Activated CD4-positive, alpha-beta T cell treated with anti-CD3 and anti-CD28 coated beads for 36 hours (primary cell): ENCODE data around the gene MCMBP. TPM values are rescaled to one million over a fixed set of nuclear protein-coding genes. Genes with fewer than 3 reads are reported as not detected.
A peak's percentile ranks its signal among the peaks of the same experiment; 100 is the strongest.
"Not testable (repeated sequence)": the region's sequence is repeated elsewhere in the genome, so short reads cannot be mapped to it uniquely, and the experiment has no call there.

Experiments
- ATAC-seq: fragments of 200-7000 bp; cut with Tn5 transposase; one replicate; pipeline ENCODE4 v1.10.0; 2021; ENCODE audit warnings: mild to moderate bottlenecking, moderate library complexity
- CTCF ChIA-PET: fragments of 350-600 bp; sonication (Branson Sonifier 250); formaldehyde crosslinking; loops from one replicate; lab custom pipeline; 2021; ENCODE audit warnings: antibody characterized with exemption; lab: Charles Lee
- POLR2A ChIA-PET: fragments of 350-600 bp; sonication (Branson Sonifier 250); formaldehyde crosslinking; loops from one replicate; lab custom pipeline; 2021; ENCODE audit warnings: antibody characterized with exemption, inconsistent platforms; lab: Charles Lee
- DNase-seq: peaks from one replicate; pipeline ENCODE4 v3.0.0-alpha.2; 2020
- H3K27ac Mint-ChIP-seq: one replicate; pipeline ENCODE4 v1.8.0; 2021; ENCODE audit warnings: mixed read lengths
- H3K27me3 Mint-ChIP-seq: one replicate; pipeline ENCODE4 v1.8.0; 2021; ENCODE audit warnings: mixed read lengths
- H3K36me3 Mint-ChIP-seq: one replicate; pipeline ENCODE4 v1.8.0; 2021; ENCODE audit warnings: low read depth, mixed read lengths
- H3K4me1 Mint-ChIP-seq: one replicate; pipeline ENCODE4 v1.8.0; 2021; ENCODE audit warnings: mixed read lengths
- H3K4me3 Mint-ChIP-seq: one replicate; pipeline ENCODE4 v1.8.0; 2021; ENCODE audit warnings: mild to moderate bottlenecking, moderate library complexity, mixed read lengths
- H3K9me3 Mint-ChIP-seq: one replicate; pipeline ENCODE4 v1.8.0; 2021; ENCODE audit warnings: low read depth, mixed read lengths
- intact Hi-C, 2 experiments: fragments of 100-400 bp; cut with DNase I in 1 of 2; cut with micrococcal nuclease in 1 of 2; formaldehyde crosslinking; loops; one replicate each; pipeline versions ENCODE4 v1.14.2 to v1.15.1; 2022 to 2024; cut with DNase I, micrococcal nuclease
- total RNA-seq, 2 experiments: library from RNA; stranded (reverse); gene quantifications; one replicate each; pipeline ENCODE4 v1.2.3, GENCODE V29; 2021

The MCMBP gene
- total RNA-seq, 2 experiments from 2014 or later, result 90.6 to 94.8 TPM

- POLR2A ChIA-PET, result interaction anchor here (2.0 kb wide), 1 partner anchor 21 kb away, joined by 15 read pairs; the partner anchor contains the start of gene MCMBP
- H3K9me3 Mint-ChIP-seq, result no peaks in the 10 kb centered on the region
- peaks cover 17% of the 10 kb centered on the region for H3K36me3 Mint-ChIP-seq
- ATAC-seq (no peak), DNase-seq (no peak)
- H3K27me3 Mint-ChIP-seq, result no peaks in the 10 kb centered on the region
- peaks cover 52% of the 10 kb centered on the region for H3K4me1 Mint-ChIP-seq
- intact Hi-C loops, result loop anchor here in 1 of 2 experiments (2.0 to 5.0 kb wide), 2 partner anchors 59 to 1142 kb away; partner anchors contain the start of gene CACUL1
- H3K4me3 Mint-ChIP-seq, result peak overlapping the region; percentile 84
- CTCF ChIA-PET, result no interaction called here
- H3K27ac Mint-ChIP-seq, result peak overlapping the region; percentile 81
These were observed 21.3 kb upstream of the MCMBP start for GRCh38 chr10:119893845-119894427.

GRCh38 chr10:119893074-119893473, 20.4 kb upstream of the MCMBP start:
- ChIA-PET POLR2A (interaction anchor here (1.0 to 2.0 kb wide), 2 partner anchors 20 to 22 kb away, joined by 3 to 15 read pairs; partner anchors contain the start of gene MCMBP), CTCF (interaction anchor here (0.6 to 2.0 kb wide), 3 partner anchors 19 to 61 kb away, joined by 4 to 10 read pairs (median 4); partner anchors contain the start of gene MCMBP)
- peaks cover 11% of the 10 kb centered on the region for H3K36me3 Mint-ChIP-seq
- intact Hi-C loops, result loop anchor here in 1 of 2 experiments (2.0 to 5.0 kb wide), 2 partner anchors 58 to 1141 kb away; partner anchors contain the start of gene CACUL1
- H3K9me3 Mint-ChIP-seq, result no peaks in the 10 kb centered on the region
- peaks cover 43% of the 10 kb centered on the region for H3K4me1 Mint-ChIP-seq
- DNase-seq, result no peak
- H3K4me3 Mint-ChIP-seq, result peak overlapping the region; percentile 84
- H3K27ac Mint-ChIP-seq, result peak overlapping the region; percentile 95
- ATAC-seq, result no peak
- no peaks in the 10 kb centered on the region for H3K27me3 Mint-ChIP-seq

DNA sequence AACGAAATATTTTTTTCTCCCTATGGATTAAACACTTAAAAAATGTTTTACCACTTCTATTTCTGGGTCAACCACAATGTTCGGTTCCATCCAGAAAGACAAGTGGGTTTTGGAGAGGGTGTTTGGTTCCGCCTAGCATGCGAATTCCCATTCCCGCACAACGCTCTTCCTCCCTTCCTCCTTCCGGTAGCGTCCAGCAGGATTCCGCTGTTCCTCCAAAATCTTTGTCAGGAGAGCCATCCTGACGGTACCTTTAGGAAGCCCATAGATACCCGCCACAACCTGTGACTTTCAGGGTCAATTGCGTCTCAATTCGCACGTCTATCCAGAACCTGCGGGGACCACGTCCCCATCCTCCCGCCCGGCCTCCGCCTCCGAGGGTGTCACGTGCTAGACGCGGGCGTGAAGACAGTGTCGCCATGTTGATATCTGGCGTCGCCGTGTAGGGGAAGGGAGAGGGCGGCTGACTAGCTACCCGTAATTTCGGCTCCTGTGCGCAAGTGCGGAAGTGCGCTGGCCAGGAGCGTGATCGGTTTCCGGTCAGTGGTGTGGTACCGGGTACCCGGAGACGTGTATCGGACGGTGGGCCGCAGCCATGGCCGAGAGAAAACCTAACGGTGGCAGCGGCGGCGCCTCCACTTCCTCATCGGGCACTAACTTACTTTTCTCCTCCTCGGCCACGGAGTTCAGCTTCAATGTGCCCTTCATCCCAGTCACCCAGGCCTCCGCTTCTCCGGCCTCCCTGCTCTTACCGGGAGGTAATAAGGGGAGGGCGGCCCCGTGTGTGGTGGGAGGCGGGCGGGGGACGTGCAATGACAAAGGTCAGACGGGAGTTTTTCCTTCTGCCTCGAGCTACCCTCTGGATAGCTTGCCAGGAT, 19.8 kb upstream of the MCMBP start, which contains the start of gene SEC23IP:
Gene SEC23IP (plus strand): TSS at position 543 of the 878 bp plus-strand sequence. CDS start 53 bp downstream, at position 596.
- Mint-ChIP-seq H3K4me1 (peaks cover 43% of the 10 kb centered on the region), H3K9me3 (no peaks in the 10 kb centered on the region), H3K4me3 (peak within 1 kb of the TSS; percentile 84), H3K27ac (peak within 1 kb of the TSS; percentile 95), H3K36me3 (peaks cover 11% of the 10 kb centered on the region), H3K27me3 (no peaks in the 10 kb centered on the region)
- peak; percentile 96 for DNase-seq
- CTCF ChIA-PET, result interaction anchor here (0.5 to 2.0 kb wide), 5 partner anchors 19 to 295 kb away, joined by 3 to 10 read pairs (median 4); partner anchors contain the start of gene MCMBP
- peak; percentile 100 for ATAC-seq
- POLR2A ChIA-PET, result interaction anchor here (1.0 to 2.0 kb wide), 2 partner anchors 19 to 21 kb away, joined by 3 to 15 read pairs; partner anchors contain the start of gene MCMBP
- intact Hi-C loops, result loop anchor here (1.0 to 5.0 kb wide), 6 partner anchors 19 to 1140 kb away; partner anchors contain the start of genes CACUL1 (in 1 of the 2), INPP5F (in 1 of the 2) and MCMBP (in 1 of the 2)

- CTCF ChIA-PET, result interaction anchor here (2.0 kb wide), 1 partner anchor 20 kb away, joined by 10 read pairs; the partner anchor contains the start of gene MCMBP
- DNase-seq, H3K9me3 Mint-ChIP-seq, H3K27me3 Mint-ChIP-seq, ATAC-seq, H3K36me3 Mint-ChIP-seq: not testable (repeated sequence)
- Mint-ChIP-seq H3K4me3 (peak overlapping the region; percentile 84), H3K4me1 (peaks cover 38% of the 10 kb centered on the region), H3K27ac (peak overlapping the region; percentile 95)
- POLR2A ChIA-PET, result interaction anchor here (1.0 to 2.0 kb wide), 3 partner anchors 19 to 296 kb away, joined by 3 to 15 read pairs (median 6); partner anchors contain the start of gene MCMBP
- intact Hi-C loops, result loop anchor here (1.0 to 5.0 kb wide), 6 partner anchors 19 to 1140 kb away; partner anchors contain the start of genes CACUL1 (in 1 of the 2), INPP5F (in 1 of the 2) and MCMBP (in 1 of the 2)
These were observed 19.2 kb upstream of the MCMBP start for GRCh38 chr10:119891849-119892187.

DNA sequence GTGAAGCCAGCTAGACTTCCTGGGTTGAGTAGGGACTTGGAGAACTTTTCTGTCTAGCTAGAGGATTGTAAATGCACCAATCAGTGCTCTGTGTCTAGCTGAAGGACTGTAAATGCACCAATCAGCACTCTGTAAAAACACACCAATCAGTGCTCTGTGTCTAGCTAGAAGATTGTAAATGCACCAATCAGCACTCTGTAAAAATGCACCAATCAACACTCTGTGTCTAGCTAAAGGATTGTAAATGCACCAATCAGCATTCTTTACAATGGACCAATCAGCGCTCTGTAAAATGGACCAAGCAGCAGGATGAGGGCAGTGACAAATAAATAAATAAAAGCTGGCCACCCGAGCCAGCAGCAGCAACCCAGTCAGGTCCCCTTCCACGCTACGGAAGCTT, 17.7 kb upstream of the MCMBP start:
- ChIA-PET POLR2A (interaction anchor here (1.1 kb wide), 1 partner anchor 18 kb away, joined by 4 read pairs; the partner anchor contains the start of gene MCMBP), CTCF (interaction anchor here (1.2 to 1.3 kb wide), 2 partner anchors 17 to 21 kb away, joined by 3 read pairs; partner anchors contain the start of gene MCMBP)
- H3K27ac Mint-ChIP-seq, DNase-seq, H3K36me3 Mint-ChIP-seq, H3K27me3 Mint-ChIP-seq, ATAC-seq, H3K4me3 Mint-ChIP-seq, H3K9me3 Mint-ChIP-seq: not testable (repeated sequence)
- H3K4me1 Mint-ChIP-seq, result peaks cover 23% of the 10 kb centered on the region
- intact Hi-C loops, result loop anchor here in 1 of 2 experiments (5.0 kb wide), 1 partner anchor 1138 kb away; the partner anchor contains the start of gene CACUL1

DNA sequence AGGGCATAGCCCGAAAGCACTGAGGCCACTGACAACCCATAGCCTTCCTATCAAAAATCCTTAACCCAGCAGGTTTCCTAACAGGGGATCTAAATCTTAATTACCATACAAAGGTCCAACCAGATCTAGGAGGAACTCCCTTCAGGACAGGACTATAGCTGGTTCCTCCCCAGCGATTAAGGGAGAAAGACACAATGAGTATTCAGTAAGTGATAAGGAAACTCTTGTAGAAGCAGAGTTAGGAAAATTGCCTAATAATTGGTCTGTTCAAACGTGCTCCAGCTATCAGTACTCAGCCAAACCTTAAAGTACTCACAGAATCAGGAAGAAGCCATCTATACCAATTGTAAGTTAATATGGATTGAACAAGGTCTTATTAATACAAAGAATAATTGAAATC, 16.6 kb upstream of the MCMBP start:
- CTCF ChIA-PET, result interaction anchor here (1.2 kb wide), 1 partner anchor 16 kb away, joined by 3 read pairs; the partner anchor contains the start of gene MCMBP
- H3K27me3 Mint-ChIP-seq, H3K27ac Mint-ChIP-seq, H3K4me3 Mint-ChIP-seq, DNase-seq, ATAC-seq, POLR2A ChIA-PET, H3K36me3 Mint-ChIP-seq, H3K9me3 Mint-ChIP-seq, intact Hi-C loops: not testable (repeated sequence)
- peaks cover 13% of the 10 kb centered on the region for H3K4me1 Mint-ChIP-seq

- H3K36me3 Mint-ChIP-seq, H3K9me3 Mint-ChIP-seq, H3K27me3 Mint-ChIP-seq, POLR2A ChIA-PET, CTCF ChIA-PET, ATAC-seq, intact Hi-C loops, H3K27ac Mint-ChIP-seq, H3K4me3 Mint-ChIP-seq, H3K4me1 Mint-ChIP-seq, DNase-seq: not testable (repeated sequence)
These were observed 16.1 kb upstream of the MCMBP start for GRCh38 chr10:119888715-119889114.

DNA sequence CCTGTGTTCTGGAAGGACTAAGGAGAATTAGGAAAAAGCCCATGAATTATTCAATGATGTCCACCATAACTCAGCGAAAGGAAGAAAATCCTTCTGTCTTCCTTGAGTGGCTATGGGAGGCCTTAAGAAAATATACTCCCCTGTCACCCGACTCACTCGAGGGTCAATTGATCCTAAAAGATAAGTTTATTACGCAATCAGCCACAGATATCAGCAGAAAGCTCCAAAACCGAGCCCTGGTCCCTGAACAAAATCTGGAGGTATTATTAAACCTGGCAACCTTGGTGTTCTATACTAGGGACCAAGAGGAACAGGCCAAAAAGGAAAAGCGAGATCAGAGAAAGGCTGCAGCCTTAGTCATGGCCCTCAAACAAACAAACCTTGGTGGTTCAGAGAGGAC, 13.4 kb upstream of the MCMBP start:
- H3K4me1 Mint-ChIP-seq, intact Hi-C loops, H3K9me3 Mint-ChIP-seq, H3K27ac Mint-ChIP-seq, POLR2A ChIA-PET, DNase-seq, H3K4me3 Mint-ChIP-seq, H3K36me3 Mint-ChIP-seq, H3K27me3 Mint-ChIP-seq, ATAC-seq: not testable (repeated sequence)
- CTCF ChIA-PET, result interaction anchor here (0.9 kb wide), 1 partner anchor 27 kb away, joined by 4 read pairs; no protein-coding TSS in a partner anchor

DNA sequence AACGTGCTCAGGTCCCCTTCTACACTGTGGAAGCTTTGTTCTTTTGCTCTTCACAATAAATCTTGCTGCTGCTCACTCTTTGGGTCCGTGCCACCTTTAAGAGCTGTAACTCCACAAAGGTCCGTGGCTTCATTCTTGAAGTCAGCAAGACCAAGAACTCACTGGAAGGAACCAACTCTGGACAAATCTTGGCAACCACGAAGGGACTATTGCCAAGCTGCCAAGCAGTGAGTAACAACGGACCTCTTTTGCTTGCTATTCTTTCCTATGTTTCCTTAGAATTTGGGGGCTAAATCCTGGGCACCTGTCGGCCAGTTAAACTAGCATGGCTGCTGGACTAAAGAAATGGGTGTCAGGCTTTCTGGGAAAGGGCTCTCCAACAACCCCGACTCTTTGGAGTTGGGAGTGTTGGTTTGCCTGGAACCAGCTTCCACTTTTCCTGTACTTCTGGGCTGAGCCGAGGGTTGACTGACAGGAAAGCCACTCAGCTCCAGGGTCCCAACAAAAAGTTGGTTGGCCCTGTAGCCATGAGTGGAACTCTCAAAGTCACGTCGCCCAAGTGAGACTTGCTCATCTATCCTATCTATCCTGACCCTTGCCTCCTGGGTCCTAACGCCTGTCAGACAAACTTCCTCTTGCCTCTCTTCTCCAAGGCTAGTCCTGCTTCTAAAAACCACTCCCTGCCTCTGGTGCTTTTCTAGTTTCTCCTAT, 11.4 kb upstream of the MCMBP start:
- H3K27ac Mint-ChIP-seq, H3K4me3 Mint-ChIP-seq, DNase-seq, H3K4me1 Mint-ChIP-seq, H3K36me3 Mint-ChIP-seq, intact Hi-C loops, H3K9me3 Mint-ChIP-seq, ATAC-seq, H3K27me3 Mint-ChIP-seq: not testable (repeated sequence)
- ChIA-PET CTCF (interaction anchor here (1.1 to 2.3 kb wide), 3 partner anchors 8 to 133 kb away, joined by 4 to 6 read pairs (median 5); no protein-coding TSS in a partner anchor), POLR2A (interaction anchor here (0.6 kb wide), 1 partner anchor 12 kb away, joined by 3 read pairs; no protein-coding TSS in a partner anchor)

GRCh38 chr10:119878524-119878923, 5.9 kb upstream of the MCMBP start:
- peaks cover 7% of the 10 kb centered on the region for H3K4me1 Mint-ChIP-seq
- H3K27me3 Mint-ChIP-seq, result no peaks in the 10 kb centered on the region
- peak; percentile 47 for ATAC-seq
- H3K27ac Mint-ChIP-seq, result no peak overlapping the region
- no peak overlapping the region for H3K4me3 Mint-ChIP-seq
- intact Hi-C loops, result no loop called here
- peaks cover 1% of the 10 kb centered on the region for H3K36me3 Mint-ChIP-seq
- H3K9me3 Mint-ChIP-seq, result no peaks in the 10 kb centered on the region
- ChIA-PET POLR2A (no interaction called here), CTCF (no interaction called here)
- DNase-seq, result no peak
